Breast epithelium (tissue), 3 donors: ENCODE data around the gene PCDHGA1.

Experiments used
- POLR2A ChIP-seq: fragments of 450-650 bp; IDR thresholded peaks from one replicate; pipeline ENCODE4 v1.6.1; 2016; ENCODE audit warnings: antibody characterized with exemption, mild to moderate bottlenecking, moderate library complexity
- POLR2AphosphoS5 ChIP-seq, 3 donors: sonication (generic); formaldehyde crosslinking; IDR thresholded peaks; one replicate each; pipeline ENCODE4 v1.6.1; 2017; ENCODE audit warnings: antibody characterized with exemption in 3 of 3
- TF ChIP-seq, protein P1 (sequence below), 3 donors: fragments of 450-650 bp; IDR thresholded peaks; one replicate each; pipeline ENCODE4 v1.5.1; 2016 to 2017; ENCODE audit warnings: antibody characterized with exemption in 3 of 3, mild to moderate bottlenecking in 3 of 3, moderate library complexity in 3 of 3

DNA sequence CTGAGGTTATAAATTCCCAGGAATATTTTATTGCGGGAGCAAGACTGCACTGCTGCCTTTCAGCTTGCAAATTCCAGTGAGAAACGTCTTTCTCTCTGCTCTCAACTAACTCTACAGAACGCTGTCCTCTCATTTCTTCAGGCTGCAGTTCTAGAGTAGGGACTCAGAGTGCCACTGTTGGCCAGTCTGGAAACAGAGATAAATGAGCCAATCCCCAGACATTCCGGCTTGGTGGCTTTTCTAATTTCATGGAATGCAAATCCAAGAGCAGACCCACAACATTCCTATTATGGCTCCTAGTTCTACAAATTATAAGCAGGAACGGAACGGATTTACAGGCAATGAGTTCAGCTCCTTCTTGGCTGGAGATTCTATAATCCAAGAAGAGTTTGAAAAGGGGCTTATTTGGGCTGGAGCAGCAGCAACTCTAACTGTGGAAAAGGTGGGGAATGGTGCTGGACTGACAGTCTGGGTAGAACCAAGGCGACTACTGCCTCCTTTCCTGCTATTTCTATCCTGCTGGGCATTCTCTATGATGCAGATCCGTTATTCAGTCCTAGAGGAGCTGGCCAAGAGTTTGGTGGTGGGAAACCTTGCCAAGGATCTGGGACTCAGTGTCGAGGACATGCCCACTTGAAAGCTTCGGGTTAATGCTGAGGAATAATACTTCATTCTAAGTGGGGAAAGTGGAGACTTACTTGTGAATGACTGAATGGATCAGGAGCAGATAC is 109.3 kb downstream of the PCDHGA1 start:
- TF ChIP-seq, protein P1, sequence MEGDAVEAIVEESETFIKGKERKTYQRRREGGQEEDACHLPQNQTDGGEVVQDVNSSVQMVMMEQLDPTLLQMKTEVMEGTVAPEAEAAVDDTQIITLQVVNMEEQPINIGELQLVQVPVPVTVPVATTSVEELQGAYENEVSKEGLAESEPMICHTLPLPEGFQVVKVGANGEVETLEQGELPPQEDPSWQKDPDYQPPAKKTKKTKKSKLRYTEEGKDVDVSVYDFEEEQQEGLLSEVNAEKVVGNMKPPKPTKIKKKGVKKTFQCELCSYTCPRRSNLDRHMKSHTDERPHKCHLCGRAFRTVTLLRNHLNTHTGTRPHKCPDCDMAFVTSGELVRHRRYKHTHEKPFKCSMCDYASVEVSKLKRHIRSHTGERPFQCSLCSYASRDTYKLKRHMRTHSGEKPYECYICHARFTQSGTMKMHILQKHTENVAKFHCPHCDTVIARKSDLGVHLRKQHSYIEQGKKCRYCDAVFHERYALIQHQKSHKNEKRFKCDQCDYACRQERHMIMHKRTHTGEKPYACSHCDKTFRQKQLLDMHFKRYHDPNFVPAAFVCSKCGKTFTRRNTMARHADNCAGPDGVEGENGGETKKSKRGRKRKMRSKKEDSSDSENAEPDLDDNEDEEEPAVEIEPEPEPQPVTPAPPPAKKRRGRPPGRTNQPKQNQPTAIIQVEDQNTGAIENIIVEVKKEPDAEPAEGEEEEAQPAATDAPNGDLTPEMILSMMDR (IDR thresholded peaks at IDR 0.05): no peak
- TF ChIP-seq POLR2A (no peak), POLR2AphosphoS5 (IDR thresholded peaks at IDR 0.05) (no peak)
